Retinal pigment epithelial cell (primary cell): Measurements from ENCODE around the gene LHX5.

ENCODE experiments used
- DNase-seq: peaks from one replicate; pipeline ENCODE4 v3.0.0-alpha.2; 2010; ENCODE audit warnings: low read depth
- H3K4me3 ChIP-seq: 2 replicates; pipeline ENCODE4 v1.5.1; 2011; ENCODE audit warnings: mild to moderate bottlenecking, low read length, control low read depth, moderate library complexity
- CTCF ChIP-seq: conservative IDR thresholded peaks from 2 replicates; pipeline ENCODE4 v1.5.1; 2011; ENCODE audit warnings: low read depth, low read length, control low read depth, inconsistent platforms

The LHX5 gene

GRCh38 chr12:113485330-113485729 is 13.7 kb upstream of the LHX5 start:
- DNase-seq, result no peak
- no peak overlapping the region for H3K4me3 ChIP-seq
- no peak for TF ChIP-seq CTCF

- no peak for DNase-seq
- TF ChIP-seq CTCF, result no peak
- H3K4me3 ChIP-seq, result no peak overlapping the region
Observed at GRCh38 chr12:113482334-113482733, 10.7 kb upstream of the LHX5 start.

- no peak for DNase-seq
- no peak for TF ChIP-seq CTCF
- no peak overlapping the region for H3K4me3 ChIP-seq
Observed at GRCh38 chr12:113480336-113480971, 8.8 kb upstream of the LHX5 start.

GRCh38 chr12:113479590-113480335 is 8.1 kb upstream of the LHX5 start:
- TF ChIP-seq CTCF, result no peak
- DNase-seq, result no peak
- no peak overlapping the region for H3K4me3 ChIP-seq

- H3K4me3 ChIP-seq, result no peak overlapping the region
- DNase-seq, result no peak
- TF ChIP-seq CTCF, result no peak
Observed at GRCh38 chr12:113479216-113479589, 7.5 kb upstream of the LHX5 start.

- H3K4me3 ChIP-seq, result no peak overlapping the region
- TF ChIP-seq CTCF, result no peak
- no peak for DNase-seq
Observed at GRCh38 chr12:113478351-113479011, 6.8 kb upstream of the LHX5 start.
